Putamen (tissue), 1 donor: ENCODE results near the gene NRP1.

ENCODE experiments used
- DNase-seq: peaks from one replicate; pipeline ENCODE4 v3.0.0-alpha.2; 2016; ENCODE audit warnings: low spot score

The NRP1 gene

DNA sequence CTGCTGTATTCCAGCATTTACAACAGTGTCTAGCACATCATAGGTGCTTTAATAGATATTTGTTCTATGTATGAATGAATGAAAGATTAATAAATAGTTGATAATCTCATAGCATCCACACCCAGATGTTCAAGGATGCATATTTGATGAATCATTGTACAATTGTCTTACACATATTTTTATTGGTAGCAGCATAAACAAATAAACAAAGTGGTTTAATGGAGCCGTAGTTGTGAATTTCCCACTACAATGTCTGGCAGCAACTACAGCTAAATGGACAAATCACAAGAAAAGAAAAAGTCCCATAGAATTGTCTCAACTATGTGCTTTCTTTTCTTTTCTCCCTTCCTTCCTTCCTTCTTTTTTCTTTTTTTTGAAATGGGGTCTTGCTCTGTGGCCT, 150.8 kb downstream of the NRP1 start:
- DNase-seq, result no peak

DNA sequence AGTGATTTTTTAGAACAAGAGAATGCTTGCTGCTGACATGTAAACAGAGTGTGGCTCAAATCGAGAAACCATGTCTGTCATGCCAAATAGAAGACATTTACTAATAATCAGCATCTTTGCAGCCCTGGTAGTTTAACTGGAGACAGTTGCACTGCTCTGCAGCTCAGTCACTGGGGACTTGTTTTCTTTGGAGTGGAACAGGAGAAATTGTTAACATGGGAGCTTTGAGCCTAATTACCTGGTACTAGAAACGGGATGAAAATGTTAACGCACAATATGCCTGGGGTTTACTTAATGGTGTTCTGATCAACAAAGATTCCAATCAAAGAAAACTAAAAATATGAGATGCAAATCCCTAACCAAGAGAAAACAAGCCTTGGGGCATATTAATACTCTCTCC, 153.5 kb downstream of the NRP1 start:
- DNase-seq, result no peak

- peak; percentile 80 for DNase-seq
Measured at GRCh38 chr10:33180390-33180789, 154.1 kb downstream of the NRP1 start.

DNA sequence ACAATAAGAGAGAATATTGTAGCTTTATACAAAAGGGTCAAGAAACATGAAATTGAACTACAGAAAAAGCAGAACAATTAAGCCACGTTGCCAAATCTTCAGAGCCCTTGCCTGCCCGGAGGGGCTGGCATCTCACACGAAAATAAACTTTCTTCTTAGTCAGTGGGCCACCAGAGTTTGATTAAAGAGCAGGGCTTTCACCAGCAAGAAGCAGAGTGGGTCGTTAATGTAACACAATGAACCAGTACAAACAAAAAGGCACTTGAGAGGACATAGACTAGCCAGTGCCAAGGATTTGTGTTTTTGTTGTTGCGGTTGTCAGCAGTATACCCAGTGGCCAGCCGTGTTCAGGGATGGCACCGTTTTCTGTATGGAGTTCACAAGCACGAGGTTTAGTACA, 155.4 kb downstream of the NRP1 start:
- no peak for DNase-seq

DNA sequence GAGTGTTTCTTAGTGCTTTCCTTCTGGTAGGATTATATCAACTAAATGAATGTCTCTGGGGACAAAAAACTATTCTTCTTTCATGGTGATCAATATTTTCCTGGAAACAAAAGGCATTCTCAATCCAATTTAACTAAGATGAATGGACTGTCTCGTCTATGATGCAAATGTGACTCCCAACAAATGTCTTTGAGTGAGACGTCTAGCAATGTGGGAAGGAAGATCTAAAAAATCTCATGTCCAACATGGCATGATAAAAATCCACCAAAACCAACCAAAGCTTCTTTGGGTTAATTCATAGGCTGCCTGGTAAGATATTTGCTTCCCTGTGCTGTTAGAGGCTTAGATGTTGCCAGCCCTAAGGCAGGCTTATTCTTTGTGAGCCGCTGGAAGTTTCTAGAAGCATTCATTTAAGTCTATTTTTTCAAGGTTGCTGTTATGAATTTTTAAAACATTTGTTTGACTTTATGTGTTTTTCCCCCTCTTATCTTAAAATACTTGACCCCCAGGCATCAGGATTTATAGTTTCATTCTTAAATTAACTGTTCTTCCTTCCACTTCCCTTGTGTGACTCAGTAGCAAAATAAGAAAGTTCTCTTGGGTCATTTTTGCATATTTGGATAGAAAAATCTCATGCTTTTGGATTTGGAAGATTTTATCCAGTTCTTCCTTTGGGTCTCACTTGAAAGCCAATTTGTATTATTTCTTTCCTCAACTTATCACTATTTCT, 156.3 kb downstream of the NRP1 start:
- no peak for DNase-seq

- DNase-seq, result no peak
Measured at GRCh38 chr10:33176688-33177087, 157.8 kb downstream of the NRP1 start.

- no peak for DNase-seq
Measured at GRCh38 chr10:33174674-33175434, 159.6 kb downstream of the NRP1 start.

DNA sequence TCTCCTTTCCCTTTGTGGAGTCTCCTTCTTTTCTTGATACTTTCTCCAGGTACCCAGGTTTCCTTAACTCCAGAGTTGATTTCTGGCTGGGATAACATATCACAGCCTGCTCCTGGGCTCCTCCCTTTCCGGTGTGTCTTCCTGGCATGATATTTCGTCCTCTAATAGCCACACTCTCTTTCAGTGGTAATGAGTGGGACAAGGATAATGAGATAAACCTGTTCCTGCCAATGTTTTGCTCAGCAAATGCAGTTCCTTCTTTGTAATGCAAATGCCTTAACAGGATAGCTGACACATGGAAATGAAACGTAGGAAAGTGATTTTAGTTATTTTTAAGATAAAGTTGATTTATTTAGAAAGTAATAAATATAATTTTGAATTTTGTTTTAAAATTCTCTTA, 168.6 kb downstream of the NRP1 start:
- DNase-seq, result no peak

DNA sequence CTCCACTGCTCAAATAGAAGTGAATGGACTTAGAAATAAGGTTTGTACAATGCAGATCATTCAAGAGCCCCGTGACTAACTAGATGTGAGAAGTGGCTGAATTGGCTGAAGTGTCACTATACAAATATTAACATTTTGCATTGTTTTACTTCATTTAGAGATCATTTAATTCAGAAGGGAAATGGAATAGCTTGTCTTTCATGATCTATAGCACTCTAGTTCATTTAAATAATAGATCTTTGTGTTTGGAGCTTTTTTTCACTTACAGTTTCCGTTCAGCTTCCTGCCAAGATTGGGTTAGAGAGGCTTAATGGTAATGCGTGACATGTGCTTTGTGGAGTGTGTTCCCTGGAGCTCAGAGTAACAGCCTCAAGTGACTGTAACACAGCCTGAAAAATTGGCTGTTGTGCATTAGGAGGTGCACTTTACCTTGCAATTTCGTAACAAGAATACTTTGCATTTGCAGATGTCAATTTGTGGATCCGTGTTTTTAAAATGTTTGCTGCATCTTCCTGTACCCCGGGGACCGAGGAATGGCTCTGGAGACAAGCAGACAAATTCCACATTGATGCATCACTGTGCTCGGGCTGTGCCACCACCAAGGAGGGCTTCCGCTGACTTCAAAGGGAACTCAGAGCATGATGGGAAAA, 170.3 kb downstream of the NRP1 start:
- no peak for DNase-seq

GRCh38 chr10:33162248-33162575, 172.3 kb downstream of the NRP1 start:
- no peak for DNase-seq

DNA sequence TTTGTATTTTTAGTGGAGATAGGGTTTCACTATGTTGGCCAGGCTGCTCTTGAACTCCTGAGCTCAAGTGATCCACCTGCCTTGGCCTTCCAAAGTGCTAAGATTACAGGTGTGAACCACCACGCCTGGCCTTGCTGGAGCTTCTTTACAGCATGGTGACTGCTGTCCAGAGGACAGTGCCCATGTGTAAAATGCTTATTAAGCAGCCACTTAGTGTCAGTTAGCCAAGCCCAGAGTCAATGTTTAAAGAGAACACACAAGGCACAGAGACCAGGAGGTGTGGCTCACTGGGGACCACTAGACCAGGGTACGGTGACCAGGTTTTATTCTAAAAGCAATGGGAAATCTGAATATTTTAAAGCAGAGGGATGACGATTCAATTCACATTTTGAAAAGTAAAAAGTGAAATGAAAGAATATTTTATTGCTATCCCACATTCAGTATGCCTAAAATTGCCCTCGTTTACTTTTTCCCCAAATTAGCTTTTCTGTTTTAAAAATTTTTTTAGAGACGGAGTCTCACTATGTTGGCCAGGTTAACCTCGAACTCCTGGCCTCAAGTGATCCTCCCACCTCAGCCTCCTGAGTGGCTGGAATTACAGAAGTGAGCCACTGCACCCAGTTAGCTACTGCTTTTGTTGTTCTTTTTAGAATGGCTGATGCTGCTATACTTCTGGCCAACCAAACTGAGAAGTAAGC, 172.8 kb downstream of the NRP1 start:
- DNase-seq, result no peak

DNA sequence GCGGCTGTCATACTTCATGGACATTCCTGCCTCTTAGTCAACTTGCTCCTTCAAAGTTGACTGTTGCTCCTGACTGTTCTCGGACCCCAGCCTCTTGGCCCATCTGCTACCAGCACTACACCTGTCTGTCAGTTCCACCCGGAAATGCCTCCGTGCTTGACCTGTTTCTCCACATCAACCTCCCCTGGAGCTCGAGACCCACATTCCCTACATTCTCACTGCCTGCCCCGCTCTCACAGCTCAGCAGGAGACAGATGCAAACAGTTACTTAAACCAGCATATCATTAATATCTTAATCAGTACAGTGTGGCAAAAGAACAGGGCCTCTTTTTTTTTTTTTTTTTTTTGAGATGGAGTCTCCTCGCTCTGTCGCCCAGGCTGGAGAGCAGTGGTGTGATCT, 174.3 kb downstream of the NRP1 start:
- DNase-seq, result no peak

GRCh38 chr10:33157103-33157502, 177.4 kb downstream of the NRP1 start:
- no peak for DNase-seq

DNA sequence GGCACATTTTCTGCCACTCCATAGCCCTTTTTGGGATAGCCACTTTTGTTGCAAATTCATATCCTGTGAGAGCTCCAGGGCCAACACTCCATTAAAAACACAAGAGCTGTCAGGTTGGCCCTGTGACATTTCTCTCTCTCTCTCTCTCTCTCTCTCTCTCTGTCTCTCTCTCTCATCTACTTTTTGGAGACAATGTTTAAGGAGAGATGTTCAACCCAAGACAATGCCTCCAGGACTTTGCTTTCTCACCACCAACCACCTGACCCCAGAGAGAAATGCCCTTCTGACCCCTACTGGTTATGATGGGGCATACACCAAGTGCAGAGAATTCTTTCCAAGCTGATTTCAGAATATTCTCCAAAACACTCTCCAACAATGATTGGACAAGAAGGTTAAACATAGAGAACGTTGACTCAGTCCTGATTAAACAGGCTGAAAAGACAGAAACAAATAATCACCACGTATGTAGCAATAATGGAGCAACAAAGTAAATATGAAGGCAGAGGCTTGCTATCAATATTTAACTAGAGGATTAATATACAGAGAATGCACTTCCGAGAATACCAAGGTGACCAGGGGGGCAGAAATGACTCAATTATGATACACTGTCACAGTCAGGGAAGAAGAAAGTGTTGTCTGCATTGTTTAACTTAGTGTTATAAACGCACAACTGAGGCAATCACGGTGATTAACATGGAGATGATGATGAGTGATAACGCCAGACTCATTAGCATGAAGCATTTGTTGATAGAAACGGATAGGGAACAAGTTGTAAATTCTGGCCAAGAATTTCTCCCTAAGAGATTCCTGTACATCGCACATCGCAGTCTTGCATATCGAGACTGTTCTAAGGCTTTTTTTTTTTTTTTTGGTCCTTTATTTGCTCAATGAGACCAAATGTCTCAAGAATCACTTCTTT, 178.5 kb downstream of the NRP1 start:
- no peak for DNase-seq

DNA sequence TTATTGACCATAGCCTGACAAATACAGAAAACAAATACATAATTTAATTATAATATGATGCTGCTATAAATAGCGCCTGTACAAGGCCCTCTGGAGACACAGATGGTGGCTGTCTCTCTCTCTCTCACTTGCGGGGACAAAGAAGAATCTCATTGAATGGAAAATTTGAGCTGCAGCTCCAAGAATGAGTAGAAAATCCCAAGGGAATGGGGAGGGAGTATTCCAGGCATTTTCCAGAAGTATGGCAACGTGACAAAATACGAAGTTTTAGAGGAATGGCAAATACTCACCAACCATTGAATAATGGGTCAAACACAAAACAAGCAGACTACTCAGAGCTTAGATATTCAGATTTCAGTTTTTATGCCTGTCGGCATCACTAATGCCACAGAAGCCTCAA, 179.9 kb downstream of the NRP1 start:
- no peak for DNase-seq

DNA sequence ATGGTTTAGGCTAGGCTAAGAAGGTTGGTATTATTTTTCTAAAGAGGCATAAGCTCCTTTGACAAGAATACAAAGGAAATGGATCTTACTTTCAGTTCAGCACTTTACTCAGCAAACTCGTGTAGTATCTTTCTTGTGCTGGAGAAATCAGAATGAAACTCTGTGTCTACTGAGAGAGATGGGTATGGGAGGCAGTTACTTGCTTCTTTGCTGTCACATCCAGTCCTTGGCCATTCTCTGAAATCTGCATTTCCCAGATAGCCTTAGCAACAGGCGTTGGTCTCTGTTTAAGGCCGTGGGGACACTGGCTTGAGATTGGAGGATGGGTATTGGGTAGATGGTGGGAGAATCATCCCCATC, 180.5 kb downstream of the NRP1 start:
- no peak for DNase-seq

GRCh38 chr10:33153251-33153967, 181.1 kb downstream of the NRP1 start:
- no peak for DNase-seq

DNA sequence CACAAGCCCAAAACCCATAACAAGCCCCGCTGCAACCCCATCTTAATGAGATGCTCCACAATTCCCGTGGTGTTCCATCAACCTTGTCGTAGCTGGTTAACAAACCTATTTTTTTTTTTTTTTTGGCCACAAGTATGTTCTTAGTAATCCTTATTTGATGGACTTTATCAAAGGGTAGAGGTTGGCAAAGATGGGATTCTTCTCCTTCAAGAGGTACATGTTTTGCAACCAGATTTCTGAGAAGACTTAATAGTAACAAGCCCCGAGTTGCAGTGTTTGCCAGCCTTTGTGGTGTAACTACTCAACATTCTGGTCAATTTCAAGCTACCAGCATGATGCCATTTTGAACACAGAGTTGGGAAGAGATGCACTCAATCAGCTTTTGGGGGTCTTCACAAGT, 181.7 kb downstream of the NRP1 start:
- no peak for DNase-seq

- DNase-seq, result no peak
Measured at GRCh38 chr10:33152146-33152545, 182.3 kb downstream of the NRP1 start.

- DNase-seq, result no peak
Measured at GRCh38 chr10:33151344-33151864, 183.1 kb downstream of the NRP1 start.

GRCh38 chr10:33150889-33151288, 183.6 kb downstream of the NRP1 start:
- no peak for DNase-seq
